ENCODE measurements around the gene RITA1.
A peak's percentile ranks its signal among the peaks of the same experiment; 100 is the strongest.

Gene RITA1

DNA sequence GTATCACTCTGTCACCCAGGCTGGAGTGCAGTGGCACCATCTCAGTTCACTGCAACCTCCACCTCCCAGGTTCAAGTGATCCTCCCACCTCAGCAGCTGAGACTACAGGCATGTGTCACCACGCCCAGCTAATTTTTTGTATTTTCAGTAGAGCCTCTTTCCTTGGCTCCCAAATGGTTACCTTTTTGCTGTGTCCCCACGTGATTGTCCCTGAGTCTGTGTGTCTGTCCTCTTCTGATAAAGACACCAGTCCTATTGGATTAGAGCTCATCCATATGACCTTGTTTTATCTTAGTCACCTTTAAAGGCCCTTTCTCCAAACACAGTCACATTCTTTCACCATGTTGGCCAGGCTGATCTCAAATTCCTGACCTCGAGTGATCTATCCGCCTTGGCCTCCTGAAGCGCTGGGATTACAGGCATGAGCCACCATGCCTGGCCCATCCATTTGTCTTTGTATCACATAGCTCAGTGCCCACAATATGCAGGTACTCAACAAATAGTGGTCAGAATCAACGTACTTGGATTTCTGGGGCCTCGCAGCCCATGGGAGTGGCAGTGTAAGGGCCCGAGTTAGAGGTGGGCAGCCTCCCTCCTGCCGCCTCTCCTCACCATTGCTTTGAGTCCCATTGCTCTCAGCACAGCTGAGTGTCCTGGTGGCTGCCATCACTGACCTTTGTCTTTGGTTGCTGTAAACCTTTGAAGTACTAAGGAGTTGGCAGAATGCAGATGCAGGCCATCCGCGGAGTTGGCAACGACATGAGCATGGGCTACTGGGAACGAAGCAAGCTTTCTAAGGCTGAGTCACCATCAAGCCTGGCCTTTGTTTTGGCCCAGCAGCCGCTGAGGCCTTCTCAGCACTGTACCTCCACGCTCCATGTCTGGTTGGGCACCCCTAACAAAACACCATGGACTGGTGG lies 45.1 kb downstream of the RITA1 start:
- no peak for DNase-seq (ENCODE audit: low spot score)

GRCh38 chr12:113231235-113232088 lies 45.9 kb downstream of the RITA1 start:
- DNase-seq (ENCODE audit: low spot score), result no peak

GRCh38 chr12:113232089-113232839 lies 46.7 kb downstream of the RITA1 start:
- DNase-seq (ENCODE audit: low spot score), result no peak

- peak; percentile 67 for DNase-seq (ENCODE audit: low spot score)
These were observed 47.5 kb downstream of the RITA1 start for GRCh38 chr12:113232840-113233585.

DNA sequence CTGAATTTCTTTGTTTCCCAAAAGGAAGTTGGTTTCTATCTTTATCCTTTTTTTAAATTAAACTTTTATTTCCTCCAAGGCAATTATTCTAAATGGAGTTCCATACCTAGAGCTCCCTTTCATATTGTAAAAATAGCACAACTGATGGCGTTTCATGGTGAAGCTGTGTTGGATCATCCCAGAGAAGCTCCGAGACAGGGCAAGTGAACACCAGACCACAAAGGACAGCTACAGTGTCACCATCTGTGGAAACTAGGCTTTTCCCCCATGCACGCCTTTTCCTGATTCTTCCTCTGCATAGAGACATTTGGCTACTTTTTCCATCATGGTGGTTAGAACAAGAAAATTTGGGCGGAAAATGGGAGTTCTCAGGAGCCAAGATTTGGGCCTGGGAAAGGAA lies 48.4 kb downstream of the RITA1 start:
- no peak for DNase-seq (ENCODE audit: low spot score)

GRCh38 chr12:113234483-113234882 lies 49.0 kb downstream of the RITA1 start:
- DNase-seq (ENCODE audit: low spot score), result no peak

GRCh38 chr12:113235976-113236375 lies 50.5 kb downstream of the RITA1 start:
- no peak for DNase-seq (ENCODE audit: low spot score)

- no peak for DNase-seq (ENCODE audit: low spot score)
These were observed 51.2 kb downstream of the RITA1 start for GRCh38 chr12:113236539-113237399.

DNA sequence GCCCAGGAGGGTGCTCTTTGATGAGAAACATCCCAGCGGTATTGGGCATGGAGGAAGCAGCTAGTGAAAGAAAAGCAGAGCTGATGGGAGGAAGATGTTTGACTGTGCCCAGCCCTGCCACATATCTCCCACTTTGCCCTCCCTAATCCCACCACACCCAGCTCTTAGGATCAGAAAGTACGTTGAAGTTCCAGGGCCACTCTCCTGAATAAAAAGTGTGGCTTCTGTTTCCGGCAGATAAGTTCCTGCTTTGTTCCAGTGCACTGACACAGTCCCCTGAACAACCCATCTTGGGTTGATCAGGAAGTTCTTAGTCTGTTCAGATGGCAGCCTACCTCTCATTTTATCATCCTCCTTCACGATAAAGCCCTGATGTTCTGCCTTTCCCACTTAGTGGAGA lies 52.2 kb downstream of the RITA1 start:
- DNase-seq (ENCODE audit: low spot score), result no peak

GRCh38 chr12:113238309-113238708 lies 52.8 kb downstream of the RITA1 start:
- DNase-seq (ENCODE audit: low spot score), result no peak

- no peak for DNase-seq (ENCODE audit: low spot score)
These were observed 53.8 kb downstream of the RITA1 start for GRCh38 chr12:113239288-113239771.

GRCh38 chr12:113239811-113240331 lies 54.4 kb downstream of the RITA1 start:
- DNase-seq (ENCODE audit: low spot score), result no peak

DNA sequence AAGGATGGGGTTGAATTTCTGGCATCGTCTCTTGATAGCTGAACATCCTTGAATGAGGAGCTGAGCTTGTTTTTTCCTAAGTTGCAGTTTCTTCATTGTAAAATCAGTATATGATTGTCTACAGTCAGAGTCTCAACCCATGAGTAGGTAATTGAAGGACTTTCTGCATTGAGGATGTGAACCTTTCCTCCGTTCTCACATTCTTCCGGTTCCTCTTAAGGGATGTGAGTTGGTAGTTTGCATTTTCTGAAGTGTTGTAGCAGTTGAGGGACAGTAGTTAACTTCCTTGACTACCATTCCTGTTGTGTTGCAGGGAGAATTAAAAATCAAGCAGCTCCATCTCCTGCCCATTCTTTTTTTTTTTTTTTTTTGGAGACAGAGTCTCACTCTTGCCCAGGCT lies 54.9 kb downstream of the RITA1 start:
- no peak for DNase-seq (ENCODE audit: low spot score)

DNA sequence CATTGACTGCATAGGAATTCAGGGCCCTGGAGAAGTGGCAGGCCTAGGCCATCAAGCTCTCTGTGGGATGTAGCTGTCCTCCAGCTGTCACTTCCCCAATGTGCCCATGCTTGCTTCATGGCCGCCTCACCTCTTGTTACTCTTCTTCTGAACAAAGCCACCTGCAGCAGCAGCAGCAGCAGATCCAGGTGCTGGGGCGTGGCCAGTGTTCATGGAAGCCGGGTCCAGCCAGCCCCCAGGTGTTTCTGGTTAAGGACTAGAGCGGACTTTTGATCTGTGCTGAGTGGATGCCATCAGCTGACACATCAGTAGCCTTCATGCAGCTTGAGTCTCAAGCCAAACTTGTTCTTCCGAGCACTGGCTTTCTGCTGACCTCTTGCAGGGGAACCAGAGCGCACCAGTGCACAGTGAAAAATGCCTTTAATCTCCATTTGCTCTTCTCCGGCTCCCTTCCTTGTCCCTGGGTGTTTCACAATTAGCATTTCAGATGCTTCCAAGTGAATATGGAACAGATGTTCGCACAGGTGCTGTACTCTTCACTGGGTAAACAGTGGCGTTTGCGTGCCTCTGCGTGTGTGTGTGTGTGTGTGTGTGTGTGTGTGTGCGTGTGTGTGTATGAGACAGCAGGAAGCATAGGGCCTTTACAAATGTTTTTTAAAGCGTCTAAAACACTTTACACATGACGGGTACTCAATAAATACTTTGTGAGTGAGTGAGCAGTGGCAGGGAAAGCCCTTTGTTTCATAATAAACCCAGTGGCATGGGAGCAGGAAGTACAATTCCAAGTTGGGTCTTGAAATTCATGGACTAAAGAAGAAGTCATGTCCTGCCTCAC lies 55.9 kb downstream of the RITA1 start:
- peak; percentile 89 for DNase-seq (ENCODE audit: low spot score)
